Measurements from ENCODE around the gene TNS3. TPM values are rescaled to one million over a fixed set of nuclear protein-coding genes. Genes with fewer than 3 reads are reported as not detected.

Gene TNS3
- total and polyA plus RNA-seq, 9 donors: 20.2 to 49.1 (median 29.7) TPM

DNA sequence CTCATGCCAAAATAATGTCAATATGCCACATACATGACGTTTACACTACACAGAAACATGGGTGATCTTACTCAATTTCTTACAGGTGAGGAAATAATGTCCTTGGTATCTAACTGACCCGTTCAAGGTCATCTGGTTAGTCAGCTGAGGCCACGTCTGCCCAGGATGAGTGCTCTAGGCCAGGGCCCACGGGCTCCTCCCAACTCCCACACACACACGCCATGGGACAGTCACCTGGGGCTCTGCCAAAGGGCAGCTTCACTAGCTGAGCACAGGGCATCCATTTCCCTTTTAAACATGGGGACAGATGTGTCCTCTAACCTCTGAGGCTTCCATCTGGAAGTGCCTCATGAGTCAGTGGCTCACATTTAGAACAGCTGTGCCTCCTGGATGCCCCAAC is 123.9 kb downstream of the TNS3 start:
- Histone ChIP-seq H3K9me3 (replicated peaks; ENCODE audit: control insufficient read depth, low read depth, low read length) (no peaks in the 10 kb centered on the region), H3K27me3 (ENCODE audit: control insufficient read depth, insufficient read depth, low read length) (no peaks in the 10 kb centered on the region), H3K36me3 (ENCODE audit: control insufficient read depth, insufficient read depth, low read length) (no peaks in the 10 kb centered on the region), H3K4me3 (ENCODE audit: low read length) (no peak overlapping the region), H3K4me1 (ENCODE audit: control insufficient read depth, insufficient read depth, low read length) (peaks cover 66% of the 10 kb centered on the region), H3K27ac (ENCODE audit: low read length) (peak overlapping the region; percentile 58)
- DNase-seq: peak; percentile 73
- WGBS (ENCODE audit: insufficient coverage): 57% methylated on average over 4 of the region's 5 CpGs

DNA sequence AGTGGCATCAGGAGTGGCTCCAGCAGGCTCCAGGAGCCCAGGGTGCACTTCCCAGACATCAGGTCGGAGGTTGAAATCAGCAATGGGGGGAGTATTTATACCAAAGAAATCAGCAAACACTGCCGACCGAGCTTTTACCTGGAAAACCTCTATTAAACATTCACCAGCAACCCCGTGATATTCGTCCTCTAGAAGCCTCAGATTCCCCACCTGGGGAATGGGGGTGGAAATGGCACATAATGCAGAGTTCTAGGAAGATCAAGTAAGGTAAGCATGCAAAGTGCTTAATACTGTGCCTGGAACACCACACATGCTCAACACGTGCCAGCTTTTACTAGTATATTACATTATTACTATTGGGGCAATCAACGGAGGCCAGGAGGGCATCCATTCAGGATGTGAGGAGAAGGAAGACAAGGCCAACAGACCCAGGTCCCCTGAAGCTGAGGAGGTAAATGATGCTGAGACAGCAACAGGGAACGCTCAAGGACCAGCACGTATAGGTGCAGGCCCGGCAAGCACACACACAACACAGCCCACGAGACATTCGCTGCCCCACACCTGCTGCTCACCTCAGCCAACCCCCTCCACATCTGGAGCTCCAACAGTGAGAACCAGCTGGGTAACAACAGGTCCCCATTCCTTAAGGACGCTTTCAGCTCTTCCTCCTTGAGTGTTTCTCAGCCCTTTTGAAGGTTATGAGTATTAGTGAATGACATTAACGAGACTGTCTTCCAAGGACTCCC is 125.5 kb downstream of the TNS3 start:
- Histone ChIP-seq H3K9me3 (replicated peaks; ENCODE audit: control insufficient read depth, low read depth, low read length) (no peaks in the 10 kb centered on the region), H3K27ac (ENCODE audit: low read length) (no peak overlapping the region), H3K4me1 (ENCODE audit: control insufficient read depth, insufficient read depth, low read length) (peaks cover 65% of the 10 kb centered on the region), H3K27me3 (ENCODE audit: control insufficient read depth, insufficient read depth, low read length) (no peaks in the 10 kb centered on the region), H3K36me3 (ENCODE audit: control insufficient read depth, insufficient read depth, low read length) (no peaks in the 10 kb centered on the region), H3K4me3 (ENCODE audit: low read length) (no peak overlapping the region)
- DNase-seq: no peak
- 93% methylated on average over 3 of the region's 14 CpGs for WGBS (ENCODE audit: insufficient coverage)

DNA sequence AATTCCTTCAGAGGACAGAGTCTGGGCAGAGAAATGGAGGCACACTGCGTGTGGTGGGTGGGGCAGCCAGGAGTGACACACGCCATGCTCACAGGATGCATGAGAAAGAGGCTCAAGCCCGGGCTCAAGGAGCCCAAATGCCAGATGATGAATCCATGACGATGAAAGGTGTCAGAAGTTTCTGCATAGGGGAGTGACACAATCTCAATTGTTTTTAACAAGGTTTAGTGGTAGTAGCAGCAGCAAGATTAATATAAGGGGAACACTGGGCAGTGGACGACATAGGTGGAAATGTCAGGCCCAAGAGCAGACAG is 126.1 kb downstream of the TNS3 start:
- WGBS (ENCODE audit: insufficient coverage): 90% methylated on average over 5 of the region's 5 CpGs
- no peak for DNase-seq
- Histone ChIP-seq H3K9me3 (replicated peaks; ENCODE audit: control insufficient read depth, low read depth, low read length) (no peaks in the 10 kb centered on the region), H3K27ac (ENCODE audit: low read length) (no peak overlapping the region), H3K36me3 (ENCODE audit: control insufficient read depth, insufficient read depth, low read length) (no peaks in the 10 kb centered on the region), H3K4me1 (ENCODE audit: control insufficient read depth, insufficient read depth, low read length) (peaks cover 59% of the 10 kb centered on the region), H3K27me3 (ENCODE audit: control insufficient read depth, insufficient read depth, low read length) (no peaks in the 10 kb centered on the region), H3K4me3 (ENCODE audit: low read length) (no peak overlapping the region)

DNA sequence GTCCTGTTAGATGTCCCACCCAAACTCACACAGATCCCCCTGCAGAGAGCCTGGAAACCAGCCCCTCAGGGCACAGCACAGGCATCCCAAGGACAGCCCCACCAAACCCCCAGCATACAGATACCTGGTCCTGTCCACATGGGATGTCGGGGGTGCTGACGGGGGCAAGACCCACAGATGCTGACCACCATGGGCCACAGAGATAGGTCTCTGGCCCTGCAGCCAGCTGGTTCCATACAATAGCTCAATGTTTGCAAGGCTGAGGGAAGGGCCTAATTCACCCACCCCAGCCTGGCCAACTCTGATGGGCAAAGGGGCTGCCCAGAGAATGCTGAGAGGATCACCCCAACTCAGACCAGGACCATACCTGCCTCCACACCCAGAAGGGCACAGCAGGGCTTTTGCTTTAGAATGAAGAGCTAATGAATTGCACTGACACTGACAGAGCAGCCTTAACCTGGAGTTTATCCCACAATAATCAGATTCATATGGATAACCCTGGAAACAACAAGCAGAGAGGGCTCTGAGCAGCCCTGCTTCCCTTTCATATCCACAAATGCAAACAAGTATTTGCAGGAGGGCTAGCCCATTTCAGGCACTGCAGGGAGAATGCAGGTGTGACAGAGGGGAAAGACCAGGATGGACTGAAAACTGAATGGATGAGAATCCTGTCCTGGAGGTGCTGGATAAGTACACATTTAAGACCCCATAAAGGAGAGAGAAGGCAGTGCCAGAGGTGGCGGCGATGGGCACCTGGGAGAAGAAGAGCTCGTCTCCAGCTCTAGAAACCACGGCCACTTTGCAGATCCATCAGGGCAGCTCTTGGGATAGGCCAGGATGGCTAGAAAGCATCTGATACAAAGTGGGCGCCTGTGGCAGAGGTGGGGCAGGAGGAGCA is 126.7 kb downstream of the TNS3 start:
- DNase-seq: no peak
- WGBS (ENCODE audit: insufficient coverage): 84% methylated on average over 7 of the region's 7 CpGs
- Histone ChIP-seq H3K27ac (ENCODE audit: low read length) (peak overlapping the region; percentile 97), H3K4me3 (ENCODE audit: low read length) (no peak overlapping the region), H3K9me3 (replicated peaks; ENCODE audit: control insufficient read depth, low read depth, low read length) (no peaks in the 10 kb centered on the region), H3K27me3 (ENCODE audit: control insufficient read depth, insufficient read depth, low read length) (no peaks in the 10 kb centered on the region), H3K4me1 (ENCODE audit: control insufficient read depth, insufficient read depth, low read length) (peaks cover 57% of the 10 kb centered on the region), H3K36me3 (ENCODE audit: control insufficient read depth, insufficient read depth, low read length) (no peaks in the 10 kb centered on the region)

- H3K27me3 ChIP-seq (ENCODE audit: control insufficient read depth, insufficient read depth, low read length): no peaks in the 10 kb centered on the region
- peaks cover 53% of the 10 kb centered on the region for H3K4me1 ChIP-seq (ENCODE audit: control insufficient read depth, insufficient read depth, low read length)
- no peak overlapping the region for H3K4me3 ChIP-seq (ENCODE audit: low read length)
- H3K9me3 ChIP-seq (replicated peaks; ENCODE audit: control insufficient read depth, low read depth, low read length): no peaks in the 10 kb centered on the region
- no peaks in the 10 kb centered on the region for H3K36me3 ChIP-seq (ENCODE audit: control insufficient read depth, insufficient read depth, low read length)
- WGBS (ENCODE audit: insufficient coverage): 56% methylated on average over 12 of the region's 14 CpGs
- peak; percentile 78 for DNase-seq
- H3K27ac ChIP-seq (ENCODE audit: low read length): peak overlapping the region; percentile 97
These were observed 127.6 kb downstream of the TNS3 start for GRCh38 chr7:47454069-47454973.

DNA sequence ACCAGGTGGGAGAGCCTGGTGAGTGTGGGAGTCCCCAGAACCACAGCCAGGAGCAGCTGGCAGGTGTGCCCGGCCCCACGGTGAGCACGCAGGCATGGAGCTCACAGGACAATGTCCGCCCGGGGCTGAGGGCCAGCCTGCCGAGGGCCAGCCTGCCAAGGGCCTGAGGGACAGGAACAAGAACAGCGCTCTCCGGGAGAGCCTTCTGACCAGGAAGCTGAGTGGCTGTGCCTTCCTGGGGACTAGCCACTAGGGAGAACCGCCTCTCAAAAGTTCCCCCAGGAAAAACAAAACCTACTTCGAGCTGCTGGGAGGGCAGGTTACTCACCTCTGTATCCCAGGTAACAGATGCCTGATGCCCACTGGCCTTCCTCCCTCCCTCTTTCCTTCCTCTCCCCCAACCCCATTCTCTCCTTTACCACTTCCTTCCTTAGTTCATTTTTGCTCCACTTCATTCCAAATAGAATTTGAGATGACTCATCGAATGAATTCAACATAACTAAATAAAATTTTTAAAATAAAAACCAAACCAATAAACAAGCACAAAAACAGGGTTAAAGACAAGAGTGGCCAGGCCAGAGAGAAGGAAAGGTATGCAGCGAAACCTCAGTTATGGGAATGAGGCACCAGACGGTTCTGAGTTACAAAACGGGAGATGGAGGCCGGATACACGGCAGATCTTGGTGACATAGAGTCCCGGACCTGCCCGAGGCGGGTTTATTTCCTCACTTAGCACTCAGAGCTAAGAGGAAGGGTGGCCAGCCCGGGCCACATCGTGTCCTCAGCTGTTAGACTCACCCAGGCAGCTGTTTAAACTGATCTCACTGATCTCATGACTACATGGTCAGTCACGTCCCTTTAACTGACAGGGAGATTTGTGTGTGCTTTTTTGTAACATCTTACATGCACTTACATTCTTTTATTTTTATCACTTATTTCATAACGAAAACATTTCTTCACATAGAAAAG is 128.5 kb downstream of the TNS3 start:
- peak; percentile 91 for DNase-seq
- H3K36me3 ChIP-seq (ENCODE audit: control insufficient read depth, insufficient read depth, low read length): no peaks in the 10 kb centered on the region
- no peaks in the 10 kb centered on the region for H3K27me3 ChIP-seq (ENCODE audit: control insufficient read depth, insufficient read depth, low read length)
- H3K27ac ChIP-seq (ENCODE audit: low read length): peak overlapping the region; percentile 97
- WGBS (ENCODE audit: insufficient coverage): 43% methylated on average over 18 of the region's 23 CpGs
- H3K4me3 ChIP-seq (ENCODE audit: low read length): no peak overlapping the region
- H3K4me1 ChIP-seq (ENCODE audit: control insufficient read depth, insufficient read depth, low read length): peaks cover 50% of the 10 kb centered on the region
- no peaks in the 10 kb centered on the region for H3K9me3 ChIP-seq (replicated peaks; ENCODE audit: control insufficient read depth, low read depth, low read length)

- peaks cover 45% of the 10 kb centered on the region for H3K4me1 ChIP-seq (ENCODE audit: control insufficient read depth, insufficient read depth, low read length)
- WGBS (ENCODE audit: insufficient coverage): 68% methylated on average over 7 of the region's 11 CpGs
- no peak for DNase-seq
- no peaks in the 10 kb centered on the region for H3K36me3 ChIP-seq (ENCODE audit: control insufficient read depth, insufficient read depth, low read length)
- H3K27me3 ChIP-seq (ENCODE audit: control insufficient read depth, insufficient read depth, low read length): no peaks in the 10 kb centered on the region
- peak overlapping the region; percentile 97 for H3K27ac ChIP-seq (ENCODE audit: low read length)
- no peak overlapping the region for H3K4me3 ChIP-seq (ENCODE audit: low read length)
- no peaks in the 10 kb centered on the region for H3K9me3 ChIP-seq (replicated peaks; ENCODE audit: control insufficient read depth, low read depth, low read length)
These were observed 129.2 kb downstream of the TNS3 start for GRCh38 chr7:47452715-47453092.

DNA sequence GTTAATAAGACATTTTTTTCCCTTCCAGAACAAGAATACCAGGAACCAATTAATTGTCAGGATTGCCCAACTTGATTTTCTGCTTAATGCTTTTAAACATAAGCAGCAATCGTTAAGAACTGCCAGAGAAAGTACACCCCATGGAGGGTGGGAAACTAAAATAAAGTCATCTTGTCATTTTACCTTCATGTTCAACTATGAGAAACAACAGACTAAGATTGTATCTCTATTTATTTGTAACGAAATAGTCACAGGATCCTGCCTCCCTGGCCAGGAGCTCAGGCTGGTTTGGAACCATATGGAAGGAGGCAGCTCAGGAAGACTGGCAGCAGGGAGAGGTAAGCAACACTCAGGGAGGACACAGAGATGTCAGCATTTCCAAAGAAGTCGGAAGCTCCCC is 129.6 kb downstream of the TNS3 start:
- H3K4me1 ChIP-seq (ENCODE audit: control insufficient read depth, insufficient read depth, low read length): peaks cover 46% of the 10 kb centered on the region
- no peak overlapping the region for H3K4me3 ChIP-seq (ENCODE audit: low read length)
- H3K9me3 ChIP-seq (replicated peaks; ENCODE audit: control insufficient read depth, low read depth, low read length): no peaks in the 10 kb centered on the region
- peak overlapping the region; percentile 22 for H3K27ac ChIP-seq (ENCODE audit: low read length)
- no peaks in the 10 kb centered on the region for H3K36me3 ChIP-seq (ENCODE audit: control insufficient read depth, insufficient read depth, low read length)
- no peaks in the 10 kb centered on the region for H3K27me3 ChIP-seq (ENCODE audit: control insufficient read depth, insufficient read depth, low read length)
- no peak for DNase-seq
- WGBS (ENCODE audit: insufficient coverage): no CpG with 5 or more reads among the region's 3 CpGs

DNA sequence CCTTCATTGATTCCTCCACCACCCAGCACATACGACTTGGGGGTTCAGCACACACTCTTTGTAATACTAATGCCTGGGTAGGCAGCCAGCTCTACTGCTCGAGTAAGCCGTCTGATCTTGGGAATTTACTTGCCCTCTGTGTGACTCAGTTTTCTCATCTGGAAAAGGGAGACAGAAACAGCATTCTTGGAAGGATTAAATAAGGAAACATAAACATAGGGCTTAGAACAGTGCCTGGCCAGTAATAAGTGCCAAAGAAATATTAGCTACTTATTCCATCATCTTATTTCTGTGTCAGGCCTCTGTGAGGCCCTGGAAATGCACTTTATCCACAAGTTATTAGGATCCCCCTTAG is 130.1 kb downstream of the TNS3 start:
- peak; percentile 64 for DNase-seq
- peaks cover 50% of the 10 kb centered on the region for H3K4me1 ChIP-seq (ENCODE audit: control insufficient read depth, insufficient read depth, low read length)
- H3K9me3 ChIP-seq (replicated peaks; ENCODE audit: control insufficient read depth, low read depth, low read length): no peaks in the 10 kb centered on the region
- H3K36me3 ChIP-seq (ENCODE audit: control insufficient read depth, insufficient read depth, low read length): no peaks in the 10 kb centered on the region
- H3K4me3 ChIP-seq (ENCODE audit: low read length): no peak overlapping the region
- no CpG with 5 or more reads among the region's 3 CpGs for WGBS (ENCODE audit: insufficient coverage)
- H3K27ac ChIP-seq (ENCODE audit: low read length): no peak overlapping the region
- no peaks in the 10 kb centered on the region for H3K27me3 ChIP-seq (ENCODE audit: control insufficient read depth, insufficient read depth, low read length)
